ENCODE data around the gene ABLIM2. TPM values are rescaled to one million over a fixed set of nuclear protein-coding genes. Genes with fewer than 3 reads are reported as not detected.

The ABLIM2 gene
- total and polyA plus RNA-seq, 2 experiments from 2014 or later = 1.5 to 4.3 TPM

DNA sequence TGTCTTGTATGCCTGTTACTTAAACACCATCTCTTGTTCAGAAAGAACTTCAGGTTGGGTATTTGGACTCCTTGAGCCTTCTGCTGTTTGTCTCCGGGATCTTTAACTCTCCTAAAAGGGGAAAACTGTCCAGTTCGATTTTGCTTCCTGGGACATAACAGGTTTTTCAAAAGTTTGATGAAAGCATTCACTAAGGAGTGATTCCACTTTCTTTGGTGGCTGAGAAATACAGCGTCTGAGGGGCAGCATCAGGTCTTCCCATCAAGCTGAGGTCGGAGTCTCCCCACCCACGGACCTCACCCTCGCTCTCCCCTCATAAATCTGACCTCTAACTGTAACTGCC, 220.4 kb downstream of the ABLIM2 start (continued):
- TF ChIP-seq, protein P1, sequence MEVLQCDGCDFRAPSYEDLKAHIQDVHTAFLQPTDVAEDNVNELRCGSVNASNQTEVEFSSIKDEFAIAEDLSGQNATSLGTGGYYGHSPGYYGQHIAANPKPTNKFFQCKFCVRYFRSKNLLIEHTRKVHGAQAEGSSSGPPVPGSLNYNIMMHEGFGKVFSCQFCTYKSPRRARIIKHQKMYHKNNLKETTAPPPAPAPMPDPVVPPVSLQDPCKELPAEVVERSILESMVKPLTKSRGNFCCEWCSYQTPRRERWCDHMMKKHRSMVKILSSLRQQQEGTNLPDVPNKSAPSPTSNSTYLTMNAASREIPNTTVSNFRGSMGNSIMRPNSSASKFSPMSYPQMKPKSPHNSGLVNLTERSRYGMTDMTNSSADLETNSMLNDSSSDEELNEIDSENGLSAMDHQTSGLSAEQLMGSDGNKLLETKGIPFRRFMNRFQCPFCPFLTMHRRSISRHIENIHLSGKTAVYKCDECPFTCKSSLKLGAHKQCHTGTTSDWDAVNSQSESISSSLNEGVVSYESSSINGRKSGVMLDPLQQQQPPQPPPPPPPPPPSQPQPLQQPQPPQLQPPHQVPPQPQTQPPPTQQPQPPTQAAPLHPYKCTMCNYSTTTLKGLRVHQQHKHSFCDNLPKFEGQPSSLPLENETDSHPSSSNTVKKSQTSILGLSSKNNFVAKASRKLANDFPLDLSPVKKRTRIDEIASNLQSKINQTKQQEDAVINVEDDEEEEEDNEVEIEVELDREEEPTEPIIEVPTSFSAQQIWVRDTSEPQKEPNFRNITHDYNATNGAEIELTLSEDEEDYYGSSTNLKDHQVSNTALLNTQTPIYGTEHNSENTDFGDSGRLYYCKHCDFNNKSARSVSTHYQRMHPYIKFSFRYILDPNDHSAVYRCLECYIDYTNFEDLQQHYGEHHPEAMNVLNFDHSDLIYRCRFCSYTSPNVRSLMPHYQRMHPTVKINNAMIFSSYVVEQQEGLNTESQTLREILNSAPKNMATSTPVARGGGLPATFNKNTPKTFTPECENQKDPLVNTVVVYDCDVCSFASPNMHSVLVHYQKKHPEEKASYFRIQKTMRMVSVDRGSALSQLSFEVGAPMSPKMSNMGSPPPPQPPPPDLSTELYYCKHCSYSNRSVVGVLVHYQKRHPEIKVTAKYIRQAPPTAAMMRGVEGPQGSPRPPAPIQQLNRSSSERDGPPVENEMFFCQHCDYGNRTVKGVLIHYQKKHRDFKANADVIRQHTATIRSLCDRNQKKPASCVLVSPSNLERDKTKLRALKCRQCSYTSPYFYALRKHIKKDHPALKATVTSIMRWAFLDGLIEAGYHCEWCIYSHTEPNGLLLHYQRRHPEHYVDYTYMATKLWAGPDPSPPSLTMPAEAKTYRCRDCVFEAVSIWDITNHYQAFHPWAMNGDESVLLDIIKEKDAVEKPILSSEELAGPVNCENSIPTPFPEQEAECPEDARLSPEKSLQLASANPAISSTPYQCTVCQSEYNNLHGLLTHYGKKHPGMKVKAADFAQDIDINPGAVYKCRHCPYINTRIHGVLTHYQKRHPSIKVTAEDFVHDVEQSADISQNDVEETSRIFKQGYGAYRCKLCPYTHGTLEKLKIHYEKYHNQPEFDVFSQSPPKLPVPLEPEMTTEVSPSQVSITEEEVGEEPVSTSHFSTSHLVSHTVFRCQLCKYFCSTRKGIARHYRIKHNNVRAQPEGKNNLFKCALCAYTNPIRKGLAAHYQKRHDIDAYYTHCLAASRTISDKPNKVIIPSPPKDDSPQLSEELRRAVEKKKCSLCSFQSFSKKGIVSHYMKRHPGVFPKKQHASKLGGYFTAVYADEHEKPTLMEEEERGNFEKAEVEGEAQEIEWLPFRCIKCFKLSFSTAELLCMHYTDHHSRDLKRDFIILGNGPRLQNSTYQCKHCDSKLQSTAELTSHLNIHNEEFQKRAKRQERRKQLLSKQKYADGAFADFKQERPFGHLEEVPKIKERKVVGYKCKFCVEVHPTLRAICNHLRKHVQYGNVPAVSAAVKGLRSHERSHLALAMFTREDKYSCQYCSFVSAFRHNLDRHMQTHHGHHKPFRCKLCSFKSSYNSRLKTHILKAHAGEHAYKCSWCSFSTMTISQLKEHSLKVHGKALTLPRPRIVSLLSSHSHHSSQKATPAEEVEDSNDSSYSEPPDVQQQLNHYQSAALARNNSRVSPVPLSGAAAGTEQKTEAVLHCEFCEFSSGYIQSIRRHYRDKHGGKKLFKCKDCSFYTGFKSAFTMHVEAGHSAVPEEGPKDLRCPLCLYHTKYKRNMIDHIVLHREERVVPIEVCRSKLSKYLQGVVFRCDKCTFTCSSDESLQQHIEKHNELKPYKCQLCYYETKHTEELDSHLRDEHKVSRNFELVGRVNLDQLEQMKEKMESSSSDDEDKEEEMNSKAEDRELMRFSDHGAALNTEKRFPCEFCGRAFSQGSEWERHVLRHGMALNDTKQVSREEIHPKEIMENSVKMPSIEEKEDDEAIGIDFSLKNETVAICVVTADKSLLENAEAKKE (CRISPR knock-in tag; IDR thresholded peaks at IDR 0.05) = no peak
- TF ChIP-seq JUNB (IDR thresholded peaks at IDR 0.05; ENCODE audit: unreplicated experiment) = no peak
- TF ChIP-seq CREB1 (CRISPR knock-in tag; IDR thresholded peaks at IDR 0.05; ENCODE audit: low read depth) = no peak
- no peak for TF ChIP-seq POLR2AphosphoS5 (IDR thresholded peaks at IDR 0.05; ENCODE audit: low read depth)
- TF ChIP-seq, protein P2, sequence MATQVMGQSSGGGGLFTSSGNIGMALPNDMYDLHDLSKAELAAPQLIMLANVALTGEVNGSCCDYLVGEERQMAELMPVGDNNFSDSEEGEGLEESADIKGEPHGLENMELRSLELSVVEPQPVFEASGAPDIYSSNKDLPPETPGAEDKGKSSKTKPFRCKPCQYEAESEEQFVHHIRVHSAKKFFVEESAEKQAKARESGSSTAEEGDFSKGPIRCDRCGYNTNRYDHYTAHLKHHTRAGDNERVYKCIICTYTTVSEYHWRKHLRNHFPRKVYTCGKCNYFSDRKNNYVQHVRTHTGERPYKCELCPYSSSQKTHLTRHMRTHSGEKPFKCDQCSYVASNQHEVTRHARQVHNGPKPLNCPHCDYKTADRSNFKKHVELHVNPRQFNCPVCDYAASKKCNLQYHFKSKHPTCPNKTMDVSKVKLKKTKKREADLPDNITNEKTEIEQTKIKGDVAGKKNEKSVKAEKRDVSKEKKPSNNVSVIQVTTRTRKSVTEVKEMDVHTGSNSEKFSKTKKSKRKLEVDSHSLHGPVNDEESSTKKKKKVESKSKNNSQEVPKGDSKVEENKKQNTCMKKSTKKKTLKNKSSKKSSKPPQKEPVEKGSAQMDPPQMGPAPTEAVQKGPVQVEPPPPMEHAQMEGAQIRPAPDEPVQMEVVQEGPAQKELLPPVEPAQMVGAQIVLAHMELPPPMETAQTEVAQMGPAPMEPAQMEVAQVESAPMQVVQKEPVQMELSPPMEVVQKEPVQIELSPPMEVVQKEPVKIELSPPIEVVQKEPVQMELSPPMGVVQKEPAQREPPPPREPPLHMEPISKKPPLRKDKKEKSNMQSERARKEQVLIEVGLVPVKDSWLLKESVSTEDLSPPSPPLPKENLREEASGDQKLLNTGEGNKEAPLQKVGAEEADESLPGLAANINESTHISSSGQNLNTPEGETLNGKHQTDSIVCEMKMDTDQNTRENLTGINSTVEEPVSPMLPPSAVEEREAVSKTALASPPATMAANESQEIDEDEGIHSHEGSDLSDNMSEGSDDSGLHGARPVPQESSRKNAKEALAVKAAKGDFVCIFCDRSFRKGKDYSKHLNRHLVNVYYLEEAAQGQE (IDR thresholded peaks at IDR 0.05; ENCODE audit: unreplicated experiment) = no peak

DNA sequence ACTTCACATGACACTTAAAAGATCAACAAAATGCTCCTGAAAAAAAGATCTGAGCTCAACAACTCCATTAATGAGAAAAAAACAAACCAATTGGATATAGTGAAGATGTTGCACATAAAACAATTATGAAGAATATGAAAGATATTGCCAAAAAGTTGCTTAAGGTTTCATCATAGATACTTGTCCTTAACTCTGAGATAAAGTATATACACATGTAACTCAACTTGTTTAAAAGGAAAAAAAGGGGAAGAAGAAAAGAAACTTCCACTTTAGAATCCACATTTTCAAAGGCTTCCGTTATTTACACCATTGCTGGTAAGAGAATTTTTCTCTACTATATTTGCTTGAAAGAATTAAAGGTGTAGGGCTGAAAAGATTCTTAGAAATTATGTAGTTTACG, 221.6 kb downstream of the ABLIM2 start:
- Histone ChIP-seq H3K4me1 (ENCODE audit: insufficient read depth) (peaks cover 33% of the 10 kb centered on the region), H3K27ac (ENCODE audit: low read depth) (no peak overlapping the region), H3K4me3 (no peak overlapping the region), H3K27me3 (ENCODE audit: insufficient read depth) (no peaks in the 10 kb centered on the region), H3K79me2 (replicated peaks; ENCODE audit: insufficient read depth) (peaks cover 61% of the 10 kb centered on the region), H3K9me2 (ENCODE audit: insufficient read depth) (no peaks in the 10 kb centered on the region), H2AFZ (no peak overlapping the region), H3K4me2 (no peak overlapping the region), H3F3A (replicated peaks; ENCODE audit: low read depth) (peaks cover 9% of the 10 kb centered on the region; the same call in 1 of the 2 replicates), H4K20me1 (replicated peaks; ENCODE audit: insufficient read depth) (peaks cover 5% of the 10 kb centered on the region; the same call in 1 of the 2 replicates), H3K36me3 (ENCODE audit: insufficient read depth) (no peaks in the 10 kb centered on the region)
- DNase-seq (ENCODE audit: low spot score) (no peak), ATAC-seq (no peak)
- Mint-ChIP-seq H3K36me3 (ENCODE audit: low read depth) (peaks cover 9% of the 10 kb centered on the region; the same call in 1 of the 3 replicates), H3K4me1 (peaks cover 36% of the 10 kb centered on the region), H3K4me3 (no peak overlapping the region; the same call in 2 of the 3 replicates), H3K9me3 (no peaks in the 10 kb centered on the region), H3K27ac (no peak overlapping the region), H3K27me3 (ENCODE audit: insufficient read depth, low read depth, poor library complexity) (peaks cover 14% of the 10 kb centered on the region)
- TF ChIP-seq EZH2phosphoT487 (IDR thresholded peaks at IDR 0.05; ENCODE audit: unreplicated experiment) (no peak), STAT1 (IDR thresholded peaks at IDR 0.05; ENCODE audit: unreplicated experiment) (no peak)
- TF ChIP-seq, protein P2 (IDR thresholded peaks at IDR 0.05; ENCODE audit: unreplicated experiment) = no peak
